ENCODE measurements around the gene CD300LF. TPM values are rescaled to one million over a fixed set of nuclear protein-coding genes. Genes with fewer than 3 reads are reported as not detected.

CD300LF gene
- total RNA-seq, 1 experiment from 2014 or later = not detected

GRCh38 chr17:74679374-74679773, 33.3 kb downstream of the CD300LF start:
- no peaks in the 10 kb centered on the region for H3K36me3 ChIP-seq (ENCODE audit: control insufficient read depth in 1 of 2, insufficient read depth in 2 of 2, low read length in 2 of 2)
- H3K4me3 ChIP-seq (replicated peaks in 1 of 2; ENCODE audit: low read depth in 1 of 2, low read length in 2 of 2) = no peak overlapping the region
- RAD21 ChIA-PET (ENCODE audit: low non-redundant PET in 1 of 2, low total read pairs in 2 of 2, uncharacterized antibody in 2 of 2, unreplicated experiment in 2 of 2) = no interaction called here
- ATAC-seq (no peak), DNase-seq (ENCODE audit: low read depth, low spot score) (no peak)
- H3K9me2 ChIP-seq (ENCODE audit: insufficient read depth) = no peaks in the 10 kb centered on the region
- H3K4me1 ChIP-seq (ENCODE audit: control insufficient read depth in 1 of 2, insufficient read depth in 2 of 2, low read length in 2 of 2) = no peaks in the 10 kb centered on the region
- BruUV-seq (replicated peaks) = no TSS peak
- H3K27ac ChIP-seq (ENCODE audit: low read depth, low read length) = no peak overlapping the region
- peaks cover 77% of the 10 kb centered on the region for H3K27me3 ChIP-seq (ENCODE audit: insufficient read depth, low read length)
- no peak overlapping the region for H3K9ac ChIP-seq (ENCODE audit: low read length)
- no peaks in the 10 kb centered on the region for H3K9me3 ChIP-seq (ENCODE audit: control insufficient read depth in 1 of 2, insufficient read depth in 1 of 2, low read depth in 1 of 2, low read length in 2 of 2)
- no peak overlapping the region for H2AFZ ChIP-seq (ENCODE audit: low read depth, low read length, poor library complexity, severe bottlenecking)
- no peak overlapping the region for H3K4me2 ChIP-seq (ENCODE audit: low read length)
- CTCF ChIA-PET = no interaction called here
- TF ChIP-seq RAD21 (IDR thresholded peaks at IDR 0.05; ENCODE audit: low read depth) (no peak), SRF (IDR thresholded peaks at IDR 0.05; ENCODE audit: low read depth) (no peak), TCF7L2 (IDR thresholded peaks at IDR 0.05; ENCODE audit: borderline replicate concordance, extremely low read depth, insufficient read depth, insufficient read length) (no peak), JUND (IDR thresholded peaks at IDR 0.05) (no peak), ELF1 (IDR thresholded peaks at IDR 0.05; ENCODE audit: borderline replicate concordance, low read depth) (no peak), EZH2 (IDR thresholded peaks at IDR 0.05) (no peak), POLR2AphosphoS5 (IDR thresholded peaks at IDR 0.05; ENCODE audit: low read depth, low read length) (no peak), EZH2phosphoT487 (IDR thresholded peaks at IDR 0.05; ENCODE audit: borderline replicate concordance) (no peak), POLR2A (IDR thresholded peaks at IDR 0.05; ENCODE audit: borderline replicate concordance, extremely low read depth, insufficient read depth, insufficient read length) (no peak)
- POLR2A ChIA-PET = no interaction called here
- H4K20me1 ChIP-seq (ENCODE audit: insufficient read depth) = no peaks in the 10 kb centered on the region
- intact Hi-C loops (cut with micrococcal nuclease) = no loop called here
- H3K79me2 ChIP-seq (ENCODE audit: insufficient read depth, low read length) = no peaks in the 10 kb centered on the region

- CTCF ChIA-PET = interaction anchor here (1.5 kb wide), 1 partner anchor 21 kb away, joined by 3 read pairs; no protein-coding TSS in a partner anchor
- peaks cover 84% of the 10 kb centered on the region for H3K27me3 ChIP-seq (ENCODE audit: insufficient read depth, low read length)
- POLR2A ChIA-PET = no interaction called here
- no peaks in the 10 kb centered on the region for H4K20me1 ChIP-seq (ENCODE audit: insufficient read depth)
- H3K9me3 ChIP-seq (ENCODE audit: control insufficient read depth in 1 of 2, insufficient read depth in 1 of 2, low read depth in 1 of 2, low read length in 2 of 2) = no peaks in the 10 kb centered on the region
- ATAC-seq = no peak
- no peak overlapping the region for H3K9ac ChIP-seq (ENCODE audit: low read length)
- intact Hi-C loops (cut with micrococcal nuclease) = no loop called here
- H3K36me3 ChIP-seq (ENCODE audit: control insufficient read depth in 1 of 2, insufficient read depth in 2 of 2, low read length in 2 of 2) = no peaks in the 10 kb centered on the region
- H3K4me2 ChIP-seq (ENCODE audit: low read length) = no peak overlapping the region
- TF ChIP-seq SP1 (IDR thresholded peaks at IDR 0.05; ENCODE audit: low read depth) = no peak
- no peak for TF ChIP-seq ZBTB33 (IDR thresholded peaks at IDR 0.05; ENCODE audit: extremely low read depth, insufficient replicate concordance, low read length)
- TF ChIP-seq POLR2A (IDR thresholded peaks at IDR 0.05; ENCODE audit: borderline replicate concordance, extremely low read depth, insufficient read depth, insufficient read length) = no peak
- TF ChIP-seq ZNF274 (IDR thresholded peaks at IDR 0.05; ENCODE audit: low read depth, low read length) = no peak
- TF ChIP-seq MAX (IDR thresholded peaks at IDR 0.05) = no peak
- TF ChIP-seq REST (IDR thresholded peaks at IDR 0.05; ENCODE audit: low read depth) = no peak
- TF ChIP-seq ZFX (IDR thresholded peaks at IDR 0.05) = no peak
- no peak for TF ChIP-seq CBX3 (IDR thresholded peaks at IDR 0.05; ENCODE audit: low read depth)
- no peak overlapping the region for H2AFZ ChIP-seq (ENCODE audit: low read depth, low read length, poor library complexity, severe bottlenecking)
- DNase-seq (ENCODE audit: low read depth, low spot score) = no peak
- no TSS peak for BruUV-seq (replicated peaks)
- H3K79me2 ChIP-seq (ENCODE audit: insufficient read depth, low read length) = no peaks in the 10 kb centered on the region
- H3K9me2 ChIP-seq (ENCODE audit: insufficient read depth) = no peaks in the 10 kb centered on the region
- H3K27ac ChIP-seq (ENCODE audit: low read depth, low read length) = no peak overlapping the region
- no peaks in the 10 kb centered on the region for H3K4me1 ChIP-seq (ENCODE audit: control insufficient read depth in 1 of 2, insufficient read depth in 2 of 2, low read length in 2 of 2)
- H3K4me3 ChIP-seq (replicated peaks in 1 of 2; ENCODE audit: low read depth in 1 of 2, low read length in 2 of 2) = no peak overlapping the region
- RAD21 ChIA-PET (ENCODE audit: low non-redundant PET in 1 of 2, low total read pairs in 2 of 2, uncharacterized antibody in 2 of 2, unreplicated experiment in 2 of 2) = no interaction called here
Measured at GRCh38 chr17:74678541-74678940, 34.2 kb downstream of the CD300LF start.
